CD4-positive, alpha-beta T cell (primary cell): ENCODE results near the gene SLC7A5. TPM values are rescaled to one million over a fixed set of nuclear protein-coding genes. Genes with fewer than 3 reads are reported as not detected.

Source experiments
- ATAC-seq: fragments of 200-7000 bp; cut with Tn5 transposase; one replicate; pipeline ENCODE4 v1.10.0; 2022; ENCODE audit warnings: mild to moderate bottlenecking; ENCODE audit not compliant: poor library complexity
- CTCF ChIA-PET: fragments of 350-600 bp; sonication (Branson Sonifier 250); formaldehyde crosslinking; loops from one replicate; lab custom pipeline; 2021; ENCODE audit warnings: antibody characterized with exemption, inconsistent platforms; lab: Charles Lee
- POLR2A ChIA-PET: fragments of 350-600 bp; sonication (Branson Sonifier 250); formaldehyde crosslinking; loops from one replicate; lab custom pipeline; 2021; ENCODE audit warnings: antibody characterized with exemption, inconsistent platforms; lab: Charles Lee
- DNase-seq, 14 experiments: peaks; one replicate each; pipeline ENCODE4 v3.0.0-alpha.2; 2013 to 2020; ENCODE audit warnings: mixed read lengths in 2 of 14
- H3K27ac ChIP-seq, 2 donors: one replicate each; pipeline versions ENCODE4 v1.5.1 to v1.7.0; 2013; ENCODE audit warnings: low read length in 2 of 2, low read depth in 1 of 2, mild to moderate bottlenecking in 1 of 2
- H3K27me3 ChIP-seq, 2 experiments: 1 replicate in 1 of 2; 2 replicates in 1 of 2; pipeline versions ENCODE4 v1.6.1 to v1.7.0; 2013; ENCODE audit warnings: low read length in 2 of 2, control low read depth in 1 of 2, mild to moderate bottlenecking in 1 of 2, moderate library complexity in 1 of 2; ENCODE audit not compliant: insufficient read depth in 2 of 2, control insufficient read depth in 1 of 2
- H3K36me3 ChIP-seq: one replicate; pipeline ENCODE4 v1.6.1; 2013; ENCODE audit warnings: low read length, control low read depth; ENCODE audit not compliant: insufficient read depth
- H3K4me1 ChIP-seq: one replicate; pipeline ENCODE4 v1.6.1; 2013; ENCODE audit warnings: low read length, control low read depth; ENCODE audit not compliant: insufficient read depth
- H3K4me3 ChIP-seq: one replicate; pipeline ENCODE4 v1.5.1; 2013; ENCODE audit warnings: mild to moderate bottlenecking, low read length, moderate library complexity
- H3K9me3 ChIP-seq, 2 experiments: 1 replicate in 1 of 2; 2 replicates in 1 of 2; pipeline versions ENCODE4 v1.6.1 to v1.7.0; 2013; ENCODE audit warnings: low read length in 2 of 2, mild to moderate bottlenecking in 2 of 2, control low read depth in 1 of 2, moderate library complexity in 1 of 2; ENCODE audit not compliant: control insufficient read depth in 1 of 2, insufficient read depth in 1 of 2
- H3K27ac Mint-ChIP-seq: one replicate; pipeline ENCODE4 v1.8.0; 2020; ENCODE audit warnings: mixed read lengths
- H3K27me3 Mint-ChIP-seq: one replicate; pipeline ENCODE4 v1.8.0; 2021; ENCODE audit warnings: mixed read lengths
- H3K36me3 Mint-ChIP-seq: one replicate; pipeline ENCODE4 v1.8.0; 2021; ENCODE audit warnings: low read depth, mixed read lengths
- H3K4me1 Mint-ChIP-seq: one replicate; pipeline ENCODE4 v1.8.0; 2021; ENCODE audit warnings: low read depth, mixed read lengths
- H3K4me3 Mint-ChIP-seq: one replicate; pipeline ENCODE4 v1.8.0; 2020; ENCODE audit warnings: mild to moderate bottlenecking, mixed read lengths
- H3K9me3 Mint-ChIP-seq: one replicate; pipeline ENCODE4 v1.8.0; 2020; ENCODE audit warnings: mixed read lengths
- CTCF ChIP-seq: fragments of 200-600 bp; IDR thresholded peaks from one replicate; pipeline ENCODE4 v1.8.0; 2022; ENCODE audit warnings: antibody characterized with exemption, mild to moderate bottlenecking
- intact Hi-C, 2 experiments: fragments of 100-400 bp; cut with DNase I in 1 of 2; cut with micrococcal nuclease in 1 of 2; formaldehyde crosslinking; loops; one replicate each; pipeline versions ENCODE4 v1.15.1 to v1.9.0; 2023 to 2025; cut with DNase I, micrococcal nuclease
- total RNA-seq, 174 experiments: library from RNA in 2 of 174; stranded (reverse) in 2 of 174; gene quantifications; one replicate each; pipeline ENCODE4 v1.2.3 and lab custom pipeline; 2021 to 2026

The SLC7A5 gene
- total RNA-seq, 2 experiments from 2014 or later: 80.3 to 85.3 TPM

GRCh38 chr16:87851141-87851587 is 18.1 kb downstream of the SLC7A5 start:
- H3K4me3 ChIP-seq: no peak overlapping the region
- DNase-seq (no peak), ATAC-seq (no peak)
- H3K9me3 ChIP-seq: no peaks in the 10 kb centered on the region
- peaks cover 18% of the 10 kb centered on the region for H3K36me3 ChIP-seq
- H3K27ac Mint-ChIP-seq: no peak overlapping the region
- peaks cover 47% of the 10 kb centered on the region for H3K4me1 ChIP-seq
- H3K4me3 Mint-ChIP-seq: no peak overlapping the region
- H3K27ac ChIP-seq: no peak overlapping the region
- peaks cover 18% of the 10 kb centered on the region for H3K36me3 Mint-ChIP-seq
- POLR2A ChIA-PET: interaction anchor here (3.5 kb wide), 1 partner anchor 18 kb away, joined by 40 read pairs; the partner anchor contains the start of gene SLC7A5
- peaks cover 17% of the 10 kb centered on the region for H3K4me1 Mint-ChIP-seq
- CTCF ChIA-PET: interaction anchor here (3.0 to 4.5 kb wide), 2 partner anchors 20 to 71 kb away, joined by 45 to 63 read pairs; no protein-coding TSS in a partner anchor
- H3K27me3 Mint-ChIP-seq: no peaks in the 10 kb centered on the region
- TF ChIP-seq CTCF: no peak
- no peaks in the 10 kb centered on the region for H3K27me3 ChIP-seq
- intact Hi-C loops: no loop called here
- no peaks in the 10 kb centered on the region for H3K9me3 Mint-ChIP-seq

GRCh38 chr16:87850009-87851006 is 19.0 kb downstream of the SLC7A5 start:
- H3K27ac Mint-ChIP-seq: no peak overlapping the region
- DNase-seq: peak; percentile 69 to 87 (median 75)
- peaks cover 17% of the 10 kb centered on the region for H3K4me1 Mint-ChIP-seq
- H3K4me3 Mint-ChIP-seq: no peak overlapping the region
- no peaks in the 10 kb centered on the region for H3K9me3 ChIP-seq
- H3K9me3 Mint-ChIP-seq: no peaks in the 10 kb centered on the region
- H3K27ac ChIP-seq: no peak overlapping the region
- ChIA-PET POLR2A (interaction anchor here (3.5 kb wide), 1 partner anchor 19 kb away, joined by 40 read pairs; the partner anchor contains the start of gene SLC7A5), CTCF (interaction anchor here (1.1 to 4.5 kb wide), 14 partner anchors 9 to 86 kb away, joined by 3 to 63 read pairs (median 4); partner anchors contain the start of gene SLC7A5)
- peaks cover 18% of the 10 kb centered on the region for H3K36me3 Mint-ChIP-seq
- H3K27me3 ChIP-seq: no peaks in the 10 kb centered on the region
- H3K27me3 Mint-ChIP-seq: no peaks in the 10 kb centered on the region
- peak; percentile 45 for ATAC-seq
- TF ChIP-seq CTCF: peak; percentile 94
- H3K4me1 ChIP-seq: peaks cover 38% of the 10 kb centered on the region
- no peak overlapping the region for H3K4me3 ChIP-seq
- intact Hi-C loops: loop anchor here (1.0 kb wide), 4 partner anchors 21 to 71 kb away; no protein-coding TSS in a partner anchor
- H3K36me3 ChIP-seq: peaks cover 18% of the 10 kb centered on the region

- intact Hi-C loops: loop anchor here (1.0 kb wide), 4 partner anchors 22 to 70 kb away; no protein-coding TSS in a partner anchor
- no peak for TF ChIP-seq CTCF
- H3K36me3 ChIP-seq: peaks cover 18% of the 10 kb centered on the region
- no peak overlapping the region for H3K4me3 Mint-ChIP-seq
- no peaks in the 10 kb centered on the region for H3K27me3 Mint-ChIP-seq
- H3K27ac ChIP-seq: no peak overlapping the region
- no peaks in the 10 kb centered on the region for H3K27me3 ChIP-seq
- H3K9me3 ChIP-seq: no peaks in the 10 kb centered on the region
- peaks cover 30% of the 10 kb centered on the region for H3K4me1 ChIP-seq
- ChIA-PET CTCF (interaction anchor here (1.1 to 4.5 kb wide), 14 partner anchors 10 to 86 kb away, joined by 3 to 63 read pairs (median 4); partner anchors contain the start of gene SLC7A5), POLR2A (interaction anchor here (3.5 kb wide), 1 partner anchor 19 kb away, joined by 40 read pairs; the partner anchor contains the start of gene SLC7A5)
- H3K4me3 ChIP-seq: no peak overlapping the region
- H3K27ac Mint-ChIP-seq: no peak overlapping the region
- DNase-seq: no peak
- no peak for ATAC-seq
- no peaks in the 10 kb centered on the region for H3K9me3 Mint-ChIP-seq
- peaks cover 16% of the 10 kb centered on the region for H3K4me1 Mint-ChIP-seq
- peaks cover 18% of the 10 kb centered on the region for H3K36me3 Mint-ChIP-seq
These were observed 19.8 kb downstream of the SLC7A5 start for GRCh38 chr16:87849419-87850008.
